ENCODE measurements around the gene ACTN4.

Gene ACTN4

GRCh38 chr19:38661996-38662395, 14.5 kb downstream of the ACTN4 start:
- H3K9me3 ChIP-seq (ENCODE audit: control insufficient read depth, insufficient read depth, low read length) = no peaks in the 10 kb centered on the region
- DNase-seq (ENCODE audit: low read depth, low spot score) = no peak
- H3K4me1 ChIP-seq (ENCODE audit: control insufficient read depth, insufficient read depth, low read length) = peaks cover 23% of the 10 kb centered on the region
- H3K4me3 ChIP-seq (ENCODE audit: low read length) = no peak overlapping the region
- no peak overlapping the region for H3K27ac ChIP-seq (ENCODE audit: low read length)
- no peaks in the 10 kb centered on the region for H3K36me3 ChIP-seq (ENCODE audit: control insufficient read depth, insufficient read depth, low read length)
- no CpG with 5 or more reads among the region's 1 CpG for WGBS (ENCODE audit: insufficient coverage, insufficient read length)
- no peaks in the 10 kb centered on the region for H3K27me3 ChIP-seq (ENCODE audit: control insufficient read depth, insufficient read depth, low read length)

- Histone ChIP-seq H3K4me3 (ENCODE audit: low read length) (no peak overlapping the region), H3K9me3 (ENCODE audit: control insufficient read depth, insufficient read depth, low read length) (no peaks in the 10 kb centered on the region), H3K36me3 (ENCODE audit: control insufficient read depth, insufficient read depth, low read length) (no peaks in the 10 kb centered on the region), H3K4me1 (ENCODE audit: control insufficient read depth, insufficient read depth, low read length) (peaks cover 24% of the 10 kb centered on the region), H3K27me3 (ENCODE audit: control insufficient read depth, insufficient read depth, low read length) (no peaks in the 10 kb centered on the region), H3K27ac (ENCODE audit: low read length) (no peak overlapping the region)
- no peak for DNase-seq (ENCODE audit: low read depth, low spot score)
- WGBS (ENCODE audit: insufficient coverage, insufficient read length) = no CpG with 5 or more reads among the region's 7 CpGs
These were observed 15.2 kb downstream of the ACTN4 start for GRCh38 chr19:38662537-38663155.

GRCh38 chr19:38663156-38663651, 15.8 kb downstream of the ACTN4 start:
- Histone ChIP-seq H3K27ac (ENCODE audit: low read length) (no peak overlapping the region), H3K4me1 (ENCODE audit: control insufficient read depth, insufficient read depth, low read length) (peaks cover 21% of the 10 kb centered on the region), H3K36me3 (ENCODE audit: control insufficient read depth, insufficient read depth, low read length) (no peaks in the 10 kb centered on the region), H3K4me3 (ENCODE audit: low read length) (no peak overlapping the region), H3K27me3 (ENCODE audit: control insufficient read depth, insufficient read depth, low read length) (no peaks in the 10 kb centered on the region), H3K9me3 (ENCODE audit: control insufficient read depth, insufficient read depth, low read length) (no peaks in the 10 kb centered on the region)
- no CpG with 5 or more reads among the region's 22 CpGs for WGBS (ENCODE audit: insufficient coverage, insufficient read length)
- DNase-seq (ENCODE audit: low read depth, low spot score) = no peak

GRCh38 chr19:38663957-38664502, 16.6 kb downstream of the ACTN4 start:
- WGBS (ENCODE audit: insufficient coverage, insufficient read length) = no CpG with 5 or more reads among the region's 19 CpGs
- Histone ChIP-seq H3K27me3 (ENCODE audit: control insufficient read depth, insufficient read depth, low read length) (no peaks in the 10 kb centered on the region), H3K4me1 (ENCODE audit: control insufficient read depth, insufficient read depth, low read length) (peaks cover 21% of the 10 kb centered on the region), H3K36me3 (ENCODE audit: control insufficient read depth, insufficient read depth, low read length) (no peaks in the 10 kb centered on the region), H3K27ac (ENCODE audit: low read length) (no peak overlapping the region), H3K9me3 (ENCODE audit: control insufficient read depth, insufficient read depth, low read length) (no peaks in the 10 kb centered on the region), H3K4me3 (ENCODE audit: low read length) (no peak overlapping the region)
- no peak for DNase-seq (ENCODE audit: low read depth, low spot score)

GRCh38 chr19:38664503-38665211, 17.2 kb downstream of the ACTN4 start:
- Histone ChIP-seq H3K9me3 (ENCODE audit: control insufficient read depth, insufficient read depth, low read length) (no peaks in the 10 kb centered on the region), H3K36me3 (ENCODE audit: control insufficient read depth, insufficient read depth, low read length) (no peaks in the 10 kb centered on the region), H3K27ac (ENCODE audit: low read length) (no peak overlapping the region), H3K27me3 (ENCODE audit: control insufficient read depth, insufficient read depth, low read length) (no peaks in the 10 kb centered on the region), H3K4me1 (ENCODE audit: control insufficient read depth, insufficient read depth, low read length) (peaks cover 24% of the 10 kb centered on the region), H3K4me3 (ENCODE audit: low read length) (no peak overlapping the region)
- DNase-seq (ENCODE audit: low read depth, low spot score) = no peak
- no CpG with 5 or more reads among the region's 7 CpGs for WGBS (ENCODE audit: insufficient coverage, insufficient read length)

- no peak overlapping the region for H3K27ac ChIP-seq (ENCODE audit: low read length)
- H3K27me3 ChIP-seq (ENCODE audit: control insufficient read depth, insufficient read depth, low read length) = no peaks in the 10 kb centered on the region
- WGBS (ENCODE audit: insufficient coverage, insufficient read length) = no CpG with 5 or more reads among the region's 13 CpGs
- H3K9me3 ChIP-seq (ENCODE audit: control insufficient read depth, insufficient read depth, low read length) = no peaks in the 10 kb centered on the region
- DNase-seq (ENCODE audit: low read depth, low spot score) = no peak
- no peak overlapping the region for H3K4me3 ChIP-seq (ENCODE audit: low read length)
- no peaks in the 10 kb centered on the region for H3K36me3 ChIP-seq (ENCODE audit: control insufficient read depth, insufficient read depth, low read length)
- peaks cover 27% of the 10 kb centered on the region for H3K4me1 ChIP-seq (ENCODE audit: control insufficient read depth, insufficient read depth, low read length)
These were observed 17.9 kb downstream of the ACTN4 start for GRCh38 chr19:38665219-38665931.

- Histone ChIP-seq H3K4me3 (ENCODE audit: low read length) (no peak overlapping the region), H3K27ac (ENCODE audit: low read length) (no peak overlapping the region), H3K4me1 (ENCODE audit: control insufficient read depth, insufficient read depth, low read length) (peaks cover 29% of the 10 kb centered on the region), H3K9me3 (ENCODE audit: control insufficient read depth, insufficient read depth, low read length) (no peaks in the 10 kb centered on the region), H3K27me3 (ENCODE audit: control insufficient read depth, insufficient read depth, low read length) (no peaks in the 10 kb centered on the region), H3K36me3 (ENCODE audit: control insufficient read depth, insufficient read depth, low read length) (no peaks in the 10 kb centered on the region)
- DNase-seq (ENCODE audit: low read depth, low spot score) = no peak
- no CpG with 5 or more reads among the region's 19 CpGs for WGBS (ENCODE audit: insufficient coverage, insufficient read length)
These were observed 18.7 kb downstream of the ACTN4 start for GRCh38 chr19:38665950-38666662.

- no peak for DNase-seq (ENCODE audit: low read depth, low spot score)
- no peak overlapping the region for H3K27ac ChIP-seq (ENCODE audit: low read length)
- no CpG with 5 or more reads among the region's 10 CpGs for WGBS (ENCODE audit: insufficient coverage, insufficient read length)
- no peaks in the 10 kb centered on the region for H3K36me3 ChIP-seq (ENCODE audit: control insufficient read depth, insufficient read depth, low read length)
- H3K4me3 ChIP-seq (ENCODE audit: low read length) = no peak overlapping the region
- H3K9me3 ChIP-seq (ENCODE audit: control insufficient read depth, insufficient read depth, low read length) = no peaks in the 10 kb centered on the region
- no peaks in the 10 kb centered on the region for H3K27me3 ChIP-seq (ENCODE audit: control insufficient read depth, insufficient read depth, low read length)
- peaks cover 29% of the 10 kb centered on the region for H3K4me1 ChIP-seq (ENCODE audit: control insufficient read depth, insufficient read depth, low read length)
These were observed 19.4 kb downstream of the ACTN4 start for GRCh38 chr19:38666663-38667511.

GRCh38 chr19:38667661-38668171, 20.3 kb downstream of the ACTN4 start:
- no peak for DNase-seq (ENCODE audit: low read depth, low spot score)
- peaks cover 29% of the 10 kb centered on the region for H3K4me1 ChIP-seq (ENCODE audit: control insufficient read depth, insufficient read depth, low read length)
- no CpG with 5 or more reads among the region's 8 CpGs for WGBS (ENCODE audit: insufficient coverage, insufficient read length)
- H3K4me3 ChIP-seq (ENCODE audit: low read length) = no peak overlapping the region
- no peaks in the 10 kb centered on the region for H3K9me3 ChIP-seq (ENCODE audit: control insufficient read depth, insufficient read depth, low read length)
- no peak overlapping the region for H3K27ac ChIP-seq (ENCODE audit: low read length)
- H3K27me3 ChIP-seq (ENCODE audit: control insufficient read depth, insufficient read depth, low read length) = no peaks in the 10 kb centered on the region
- no peaks in the 10 kb centered on the region for H3K36me3 ChIP-seq (ENCODE audit: control insufficient read depth, insufficient read depth, low read length)
